Vagina (tissue), 2 donors: Measurements from ENCODE around the gene PRELID2.

Source experiments
- POLR2A ChIP-seq, 2 donors: fragments of 450-650 bp; IDR thresholded peaks; one replicate each; pipeline ENCODE4 v1.6.1; 2017; ENCODE audit warnings: antibody characterized with exemption in 2 of 2, mild to moderate bottlenecking in 2 of 2, moderate library complexity in 2 of 2
- POLR2AphosphoS5 ChIP-seq, 2 donors: sonication (generic); formaldehyde crosslinking; IDR thresholded peaks; one replicate each; pipeline ENCODE4 v1.9.0; 2017; ENCODE audit warnings: antibody characterized with exemption in 2 of 2, mild to moderate bottlenecking in 2 of 2, low read depth in 1 of 2; ENCODE audit not compliant: insufficient read depth in 1 of 2
- TF ChIP-seq, protein P1 (sequence below), 3 experiments: fragments of 450-650 bp in 2 of 3; fragments of 200-600 bp in 1 of 3; sonication (generic) in 1 of 3; IDR thresholded peaks; one replicate each; pipeline ENCODE4 v1.5.1; 2017 to 2019; ENCODE audit warnings: antibody characterized with exemption in 3 of 3, mild to moderate bottlenecking in 2 of 3, moderate library complexity in 2 of 3

DNA sequence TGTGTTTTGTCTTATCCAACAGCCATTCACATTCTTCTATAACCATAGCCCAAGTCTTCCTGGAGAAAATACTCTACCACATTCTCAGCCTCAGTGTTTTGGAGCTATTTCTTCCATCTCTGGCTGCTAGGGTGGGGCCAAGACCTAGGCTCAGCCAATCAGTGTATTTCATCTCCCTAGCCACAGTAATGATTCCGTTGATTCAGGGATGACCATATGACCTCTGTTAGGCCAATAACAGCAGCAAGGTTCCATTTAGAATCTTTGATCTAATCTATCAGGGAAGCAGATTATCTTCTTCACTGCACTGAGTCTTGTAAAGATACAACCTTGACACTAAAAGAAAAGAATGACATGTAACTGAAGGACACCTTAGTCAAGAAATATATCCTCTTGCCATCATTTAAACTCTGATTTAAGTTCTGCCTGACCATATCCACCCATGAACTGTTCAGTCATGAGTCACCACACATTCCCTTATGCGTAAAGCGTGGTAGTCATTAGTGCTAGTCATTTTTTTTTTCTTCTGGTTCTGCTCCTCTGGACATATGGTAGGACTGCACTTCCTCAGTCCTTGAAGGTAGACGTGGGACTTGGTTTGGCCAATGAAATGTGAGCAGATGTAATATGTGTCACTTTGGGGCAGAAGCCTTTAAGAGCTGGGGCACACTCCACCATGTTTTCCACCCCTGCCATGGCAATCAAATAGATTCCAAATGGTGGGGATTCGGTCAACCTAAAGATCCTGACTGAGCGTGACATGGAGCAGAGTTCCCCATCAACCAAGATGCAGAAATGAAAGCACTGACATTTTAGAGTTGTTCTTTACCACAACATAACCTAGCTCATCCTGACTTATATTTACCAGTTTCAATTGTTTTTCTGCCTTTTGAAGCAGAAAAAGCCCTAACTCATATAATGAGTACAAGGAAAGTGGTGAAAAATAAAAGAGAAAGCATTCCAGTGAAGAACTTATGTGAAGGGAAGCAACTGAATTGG, 12.7 kb upstream of the PRELID2 start:
- TF ChIP-seq, protein P1, sequence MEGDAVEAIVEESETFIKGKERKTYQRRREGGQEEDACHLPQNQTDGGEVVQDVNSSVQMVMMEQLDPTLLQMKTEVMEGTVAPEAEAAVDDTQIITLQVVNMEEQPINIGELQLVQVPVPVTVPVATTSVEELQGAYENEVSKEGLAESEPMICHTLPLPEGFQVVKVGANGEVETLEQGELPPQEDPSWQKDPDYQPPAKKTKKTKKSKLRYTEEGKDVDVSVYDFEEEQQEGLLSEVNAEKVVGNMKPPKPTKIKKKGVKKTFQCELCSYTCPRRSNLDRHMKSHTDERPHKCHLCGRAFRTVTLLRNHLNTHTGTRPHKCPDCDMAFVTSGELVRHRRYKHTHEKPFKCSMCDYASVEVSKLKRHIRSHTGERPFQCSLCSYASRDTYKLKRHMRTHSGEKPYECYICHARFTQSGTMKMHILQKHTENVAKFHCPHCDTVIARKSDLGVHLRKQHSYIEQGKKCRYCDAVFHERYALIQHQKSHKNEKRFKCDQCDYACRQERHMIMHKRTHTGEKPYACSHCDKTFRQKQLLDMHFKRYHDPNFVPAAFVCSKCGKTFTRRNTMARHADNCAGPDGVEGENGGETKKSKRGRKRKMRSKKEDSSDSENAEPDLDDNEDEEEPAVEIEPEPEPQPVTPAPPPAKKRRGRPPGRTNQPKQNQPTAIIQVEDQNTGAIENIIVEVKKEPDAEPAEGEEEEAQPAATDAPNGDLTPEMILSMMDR (IDR thresholded peaks at IDR 0.05), result no peak
- TF ChIP-seq POLR2A (IDR thresholded peaks at IDR 0.05) (no peak), POLR2AphosphoS5 (IDR thresholded peaks at IDR 0.05; ENCODE audit: insufficient read depth in 1 of 2, low read depth in 1 of 2) (no peak)
